GM19438 (cell line): ENCODE data around the gene PCDHGB5.

Experiments
- ATAC-seq: cut with Tn5 transposase; IDR thresholded peaks from one replicate; pipeline ENCODE4 v1.9.1; 2021; ENCODE audit warnings: low read depth; ENCODE audit not compliant: unreplicated experiment

PCDHGB5 gene

DNA sequence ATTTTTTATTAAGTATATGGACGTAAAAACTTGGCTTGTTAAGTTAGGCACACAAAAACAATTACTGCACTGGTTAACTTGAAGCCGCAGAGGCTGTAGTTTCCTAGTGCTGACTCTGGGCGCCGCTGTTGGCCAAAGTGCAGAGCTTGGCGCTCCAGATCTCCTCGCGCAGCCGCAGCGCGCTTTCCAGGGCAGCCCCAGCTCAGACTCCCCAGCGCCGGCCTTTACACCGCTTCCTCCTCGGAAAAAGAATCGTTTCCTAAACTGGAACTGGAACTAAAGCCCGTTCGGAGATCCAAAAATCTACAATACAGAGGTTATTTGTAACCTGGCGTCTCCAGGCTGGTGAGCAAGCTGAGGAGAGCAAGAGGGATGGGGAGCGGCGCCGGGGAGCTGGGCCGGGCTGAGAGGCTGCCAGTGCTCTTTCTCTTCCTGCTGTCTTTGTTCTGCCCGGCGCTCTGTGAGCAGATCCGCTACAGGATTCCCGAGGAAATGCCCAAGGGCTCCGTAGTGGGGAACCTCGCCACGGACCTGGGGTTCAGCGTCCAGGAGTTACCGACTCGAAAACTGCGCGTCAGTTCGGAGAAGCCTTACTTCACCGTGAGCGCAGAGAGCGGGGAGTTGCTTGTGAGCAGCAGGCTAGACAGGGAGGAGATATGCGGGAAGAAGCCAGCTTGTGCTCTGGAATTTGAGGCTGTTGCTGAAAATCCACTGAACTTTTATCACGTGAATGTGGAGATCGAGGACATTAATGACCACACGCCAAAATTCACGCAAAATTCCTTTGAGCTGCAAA lies at the start of gene PCDHGB5:
TSS of gene PCDHGB5 (plus strand) at position 192 of the 796 bp plus-strand sequence. CDS start at position 373, 181 bp downstream.
- peak; percentile 97 for ATAC-seq

DNA sequence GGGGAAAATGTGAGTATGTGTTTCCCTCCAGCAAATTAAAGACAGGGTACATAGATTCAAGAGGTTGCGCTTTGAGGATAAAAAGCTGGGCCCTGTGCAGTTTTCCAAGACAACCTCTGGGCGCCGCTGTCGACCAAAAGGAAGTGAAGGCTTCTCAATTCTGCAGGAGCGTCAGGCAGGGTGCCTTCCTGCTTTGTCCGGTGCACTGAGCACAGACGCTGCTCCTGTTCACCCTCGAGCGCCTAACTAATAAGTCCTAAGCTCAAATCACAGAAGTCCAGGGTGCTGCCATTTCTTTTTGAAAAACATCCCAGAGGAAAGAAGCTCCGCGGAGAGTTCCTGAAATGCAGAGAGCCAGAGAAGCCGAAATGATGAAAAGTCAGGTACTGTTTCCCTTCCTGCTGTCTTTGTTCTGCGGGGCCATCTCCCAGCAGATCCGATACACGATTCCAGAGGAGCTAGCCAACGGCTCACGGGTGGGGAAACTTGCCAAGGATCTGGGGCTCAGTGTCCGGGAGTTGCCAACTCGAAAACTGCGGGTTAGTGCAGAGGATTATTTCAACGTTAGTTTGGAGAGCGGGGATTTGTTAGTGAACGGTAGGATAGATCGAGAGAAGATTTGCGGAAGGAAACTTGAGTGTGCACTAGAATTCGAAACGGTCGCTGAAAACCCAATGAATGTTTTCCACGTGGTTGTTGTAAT lies 47.7 kb upstream of the PCDHGB5 start, which contains the start of gene PCDHGB1:
TSS of gene PCDHGB1 (plus strand) at position 183 of the 703 bp plus-strand sequence. CDS start at position 345, 162 bp downstream.
- peak; percentile 95 for ATAC-seq

DNA sequence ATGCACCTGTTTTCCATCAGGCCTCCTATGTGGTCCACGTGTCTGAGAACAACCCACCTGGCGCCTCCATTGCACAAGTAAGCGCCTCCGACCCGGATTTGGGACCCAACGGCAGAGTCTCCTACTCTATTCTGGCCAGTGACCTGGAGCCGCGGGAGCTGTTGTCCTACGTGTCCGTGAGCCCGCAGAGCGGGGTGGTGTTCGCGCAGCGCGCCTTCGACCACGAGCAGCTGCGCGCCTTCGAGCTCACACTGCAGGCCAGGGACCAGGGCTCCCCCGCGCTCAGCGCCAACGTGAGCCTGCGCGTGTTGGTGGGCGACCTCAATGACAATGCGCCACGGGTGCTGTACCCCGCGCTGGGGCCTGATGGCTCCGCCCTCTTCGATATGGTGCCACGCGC lies 46.2 kb upstream of the PCDHGB5 start:
- ATAC-seq = no peak

DNA sequence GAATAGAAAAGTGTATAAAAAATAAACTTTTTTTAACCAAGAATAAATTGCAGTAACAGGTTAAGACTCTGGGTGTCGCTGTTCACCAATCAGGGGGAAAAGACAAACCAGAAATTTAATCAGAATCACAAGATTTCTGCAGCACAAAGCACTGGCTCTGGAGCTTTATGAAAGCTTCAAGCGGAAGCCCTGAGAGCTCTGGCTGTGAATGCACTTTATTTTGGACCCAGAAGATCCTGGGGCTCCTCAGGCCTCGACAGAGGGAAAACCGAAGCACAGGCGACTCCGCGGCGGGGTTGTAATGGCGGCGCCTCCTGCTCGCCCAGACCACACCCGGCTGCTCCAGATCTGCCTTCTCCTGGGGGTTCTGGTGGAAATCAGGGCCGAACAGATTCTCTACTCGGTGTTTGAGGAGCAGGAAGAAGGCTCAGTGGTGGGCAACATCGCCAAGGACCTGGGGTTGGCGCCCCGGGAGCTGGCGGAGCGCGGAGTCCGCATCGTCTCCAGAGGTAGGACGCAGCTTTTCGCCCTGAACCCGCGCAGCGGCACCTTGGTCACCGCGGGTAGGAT lies 42.8 kb upstream of the PCDHGB5 start, which contains the start of gene PCDHGA4:
TSS of gene PCDHGA4 (plus strand) at position 122 of the 570 bp plus-strand sequence. CDS start at position 209, 87 bp downstream.
- ATAC-seq = no peak

DNA sequence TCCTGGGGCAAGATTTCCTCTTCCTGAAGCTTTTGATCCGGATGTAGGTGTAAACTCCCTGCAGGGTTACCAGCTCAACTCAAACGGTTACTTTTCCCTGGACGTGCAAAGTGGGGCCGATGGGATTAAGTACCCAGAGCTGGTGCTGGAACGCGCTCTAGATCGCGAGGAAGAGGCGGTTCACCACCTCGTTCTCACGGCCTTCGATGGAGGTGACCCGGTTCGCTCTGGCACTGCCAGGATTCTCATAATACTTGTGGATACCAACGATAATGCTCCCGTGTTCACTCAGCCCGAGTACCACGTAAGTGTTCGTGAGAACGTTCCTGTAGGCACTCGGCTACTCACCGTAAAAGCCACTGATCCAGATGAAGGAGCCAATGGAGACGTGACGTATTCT lies 42.1 kb upstream of the PCDHGB5 start:
- ATAC-seq = no peak

DNA sequence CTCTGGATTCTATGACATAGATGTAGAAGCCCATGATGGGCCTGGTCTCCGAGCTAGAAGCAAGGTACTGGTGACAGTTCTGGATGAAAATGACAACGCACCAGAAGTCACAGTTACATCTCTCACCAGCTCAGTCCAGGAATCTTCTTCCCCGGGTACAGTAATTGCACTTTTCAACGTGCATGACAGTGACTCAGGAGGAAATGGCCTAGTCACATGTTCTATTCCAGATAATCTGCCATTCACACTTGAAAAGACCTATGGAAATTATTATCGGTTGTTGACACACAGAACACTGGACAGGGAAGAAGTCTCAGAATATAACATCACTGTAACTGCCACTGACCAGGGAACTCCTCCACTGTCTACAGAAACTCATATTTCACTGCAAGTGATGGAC lies 41.6 kb upstream of the PCDHGB5 start:
- ATAC-seq = no peak

DNA sequence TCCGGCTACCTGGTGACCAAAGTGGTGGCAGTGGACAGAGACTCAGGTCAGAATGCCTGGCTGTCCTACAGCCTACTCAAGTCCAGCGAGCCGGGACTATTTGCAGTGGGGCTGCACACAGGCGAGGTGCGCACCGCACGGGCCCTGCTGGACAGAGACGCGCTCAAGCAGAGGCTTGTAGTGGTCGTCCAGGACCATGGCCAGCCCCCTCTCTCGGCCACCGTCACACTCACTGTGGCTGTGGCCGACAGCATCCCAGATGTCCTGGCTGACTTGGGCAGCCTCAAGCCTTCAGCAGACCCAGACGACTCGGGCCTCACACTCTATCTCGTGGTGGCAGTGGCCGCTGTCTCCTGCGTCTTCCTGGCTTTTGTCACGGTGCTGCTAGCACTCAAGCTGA lies 40.8 kb upstream of the PCDHGB5 start:
- ATAC-seq = no peak

DNA sequence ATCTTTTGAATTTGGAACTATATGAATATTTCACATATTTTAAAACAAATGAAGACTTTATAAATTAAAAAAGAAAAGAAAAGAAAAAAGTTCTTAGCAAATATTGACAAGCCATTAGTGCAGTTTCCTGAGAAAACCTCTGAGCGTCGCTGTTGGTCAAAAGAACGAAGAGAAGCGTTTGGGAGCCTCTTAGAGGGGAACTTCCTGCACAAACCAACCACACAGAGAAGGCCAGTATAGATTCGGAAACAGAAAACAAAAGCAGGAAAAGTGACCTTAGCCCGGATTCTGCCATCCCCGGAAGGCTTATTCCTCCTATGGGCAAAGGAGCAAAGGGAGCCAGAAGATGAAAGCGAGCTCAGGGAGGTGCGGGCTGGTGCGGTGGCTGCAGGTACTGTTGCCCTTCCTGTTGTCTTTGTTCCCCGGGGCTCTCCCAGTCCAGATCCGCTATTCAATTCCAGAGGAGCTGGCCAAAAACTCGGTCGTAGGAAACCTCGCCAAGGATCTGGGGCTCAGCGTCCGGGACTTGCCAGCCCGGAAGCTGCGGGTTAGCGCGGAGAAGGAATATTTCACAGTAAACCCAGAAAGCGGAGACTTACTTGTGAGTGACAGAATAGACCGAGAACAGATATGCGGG lies 37.8 kb upstream of the PCDHGB5 start, which contains the start of gene PCDHGB2:
TSS of gene PCDHGB2 (plus strand) at position 205 of the 637 bp plus-strand sequence. CDS start at position 347, 142 bp downstream.
- ATAC-seq = no peak

DNA sequence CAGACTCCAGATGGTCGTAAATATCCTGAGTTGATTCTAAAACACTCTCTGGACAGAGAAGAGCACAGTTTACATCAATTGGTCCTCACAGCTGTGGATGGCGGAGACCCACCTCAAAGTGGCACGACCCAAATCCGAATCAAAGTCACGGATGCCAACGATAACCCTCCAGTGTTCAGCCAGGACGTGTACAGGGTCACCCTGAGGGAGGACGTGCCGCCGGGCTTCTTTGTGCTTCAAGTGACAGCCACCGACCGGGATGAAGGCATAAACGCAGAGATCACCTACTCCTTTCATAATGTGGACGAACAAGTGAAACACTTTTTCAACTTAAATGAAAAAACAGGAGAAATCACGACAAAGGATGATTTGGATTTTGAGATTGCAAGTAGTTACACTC lies 37.1 kb upstream of the PCDHGB5 start:
- ATAC-seq = no peak

DNA sequence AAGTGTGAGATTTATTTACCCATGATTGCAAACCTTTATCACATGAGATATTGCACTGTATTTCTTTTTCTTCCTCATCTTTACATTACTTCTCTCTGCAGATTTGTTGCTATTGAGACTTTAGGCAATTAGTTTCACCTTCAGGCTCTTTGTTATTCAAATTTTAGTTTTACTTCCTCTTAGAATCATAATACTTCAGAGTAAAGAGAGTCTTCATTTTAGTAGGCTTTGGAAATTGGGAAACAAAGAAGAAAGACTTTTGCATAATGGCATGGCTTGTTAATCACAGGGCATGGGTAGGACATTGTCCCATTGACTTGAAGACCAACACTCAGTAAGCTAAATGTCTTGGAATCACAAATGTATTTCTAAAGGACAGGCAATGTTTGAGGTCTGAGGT lies 35.0 kb upstream of the PCDHGB5 start:
- no peak for ATAC-seq

DNA sequence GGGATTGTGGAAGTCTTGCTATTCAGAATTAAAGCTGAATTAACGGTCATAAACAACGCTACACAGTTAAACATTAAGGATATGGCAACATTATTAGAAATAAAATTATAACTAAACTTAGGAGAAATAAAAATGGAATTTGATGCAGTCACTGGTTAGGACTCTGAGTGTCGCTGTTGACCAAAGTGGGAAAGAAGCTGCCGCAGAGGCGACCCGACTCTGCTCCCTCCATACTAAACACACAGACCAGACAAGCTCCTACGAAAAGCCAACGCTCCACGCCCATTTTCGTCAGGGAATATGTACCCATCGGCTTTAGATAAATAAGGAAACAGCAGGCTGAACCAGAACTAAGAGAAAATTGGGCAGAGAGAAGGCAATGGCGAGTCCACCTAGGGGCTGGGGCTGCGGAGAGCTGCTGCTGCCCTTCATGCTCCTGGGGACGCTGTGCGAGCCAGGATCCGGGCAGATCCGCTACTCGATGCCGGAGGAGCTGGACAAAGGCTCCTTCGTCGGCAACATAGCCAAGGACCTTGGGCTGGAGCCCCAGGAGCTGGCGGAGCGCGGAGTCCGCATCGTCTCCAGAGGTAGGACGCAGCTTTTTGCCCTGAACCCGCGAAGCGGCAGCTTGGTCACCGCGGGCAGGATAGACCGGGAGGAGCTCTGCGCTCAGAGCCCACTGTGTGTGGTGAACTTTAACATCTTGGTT lies 33.6 kb upstream of the PCDHGB5 start, which contains the start of gene PCDHGA5:
TSS of gene PCDHGA5 (plus strand) at position 211 of the 709 bp plus-strand sequence. CDS start at position 380, 169 bp downstream.
- ATAC-seq = no peak

DNA sequence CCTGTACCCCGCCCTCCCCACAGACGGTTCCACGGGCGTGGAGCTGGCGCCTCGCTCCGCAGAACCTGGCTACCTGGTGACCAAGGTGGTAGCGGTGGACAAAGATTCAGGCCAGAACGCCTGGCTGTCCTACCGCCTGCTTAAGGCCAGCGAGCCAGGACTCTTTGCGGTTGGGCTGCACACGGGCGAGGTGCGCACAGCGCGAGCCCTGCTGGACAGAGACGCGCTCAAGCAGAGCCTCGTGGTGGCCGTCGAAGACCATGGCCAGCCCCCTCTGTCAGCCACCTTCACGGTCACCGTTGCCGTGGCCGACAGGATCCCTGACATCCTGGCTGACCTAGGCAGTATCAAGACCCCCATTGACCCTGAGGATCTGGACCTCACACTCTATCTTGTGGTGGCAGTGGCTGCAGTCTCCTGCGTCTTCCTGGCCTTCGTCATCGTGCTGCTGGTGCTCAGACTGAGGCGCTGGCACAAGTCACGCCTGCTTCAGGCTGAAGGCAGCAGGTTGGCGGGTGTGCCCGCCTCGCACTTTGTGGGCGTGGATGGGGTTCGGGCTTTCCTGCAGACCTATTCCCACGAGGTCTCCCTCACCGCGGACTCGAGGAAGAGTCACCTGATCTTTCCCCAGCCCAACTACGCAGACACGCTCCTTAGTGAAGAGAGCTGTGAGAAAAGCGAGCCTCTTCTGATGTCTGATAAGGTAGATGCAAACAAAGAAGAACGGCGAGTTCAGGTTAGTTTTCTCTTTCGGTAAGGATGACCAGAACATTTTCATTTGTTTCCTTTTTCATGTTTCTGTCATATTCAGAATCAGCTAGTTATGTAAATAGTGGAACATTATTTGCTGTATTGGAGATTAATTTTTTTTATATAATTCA lies 31.5 kb upstream of the PCDHGB5 start:
- ATAC-seq = no peak

DNA sequence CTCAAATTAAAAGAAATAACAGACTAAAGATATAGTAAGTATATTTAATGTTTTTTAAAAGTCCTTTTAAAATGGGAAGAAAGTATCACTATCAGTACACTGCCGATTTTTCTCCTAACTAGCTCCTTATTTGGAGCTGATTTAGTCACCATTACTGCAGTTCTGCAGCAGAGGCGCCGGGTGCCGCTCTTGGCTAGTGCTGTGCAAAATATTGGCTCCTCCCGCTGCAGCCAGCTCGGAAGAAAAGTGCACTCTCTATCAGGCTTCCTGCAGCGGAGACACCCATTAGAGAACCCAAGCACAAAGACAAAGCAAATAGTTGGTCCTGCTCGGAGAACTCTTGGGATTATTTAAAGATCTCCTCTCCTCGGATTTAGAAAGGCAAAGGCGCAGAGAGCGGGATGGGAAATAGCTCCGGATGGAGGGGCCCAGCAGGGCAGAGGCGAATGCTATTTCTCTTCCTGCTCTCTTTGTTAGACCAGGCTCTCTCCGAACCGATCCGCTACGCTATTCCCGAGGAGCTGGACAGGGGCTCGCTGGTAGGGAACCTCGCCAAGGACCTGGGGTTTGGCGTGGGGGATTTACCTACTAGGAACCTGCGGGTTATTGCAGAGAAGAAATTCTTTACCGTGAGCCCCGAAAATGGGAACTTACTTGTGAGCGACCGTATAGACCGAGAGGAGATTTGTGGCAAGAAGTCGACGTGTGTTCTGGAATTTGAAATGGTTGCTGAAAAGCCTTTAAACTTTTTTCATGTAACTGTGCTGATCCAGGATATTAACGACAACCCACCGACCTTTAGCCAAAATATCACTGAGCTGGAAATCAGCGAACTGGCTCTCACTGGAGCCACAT lies 27.5 kb upstream of the PCDHGB5 start, which contains the start of gene PCDHGB3:
TSS of gene PCDHGB3 (plus strand) at position 249 of the 855 bp plus-strand sequence. CDS start at position 402, 153 bp downstream.
- ATAC-seq = peak; percentile 99

DNA sequence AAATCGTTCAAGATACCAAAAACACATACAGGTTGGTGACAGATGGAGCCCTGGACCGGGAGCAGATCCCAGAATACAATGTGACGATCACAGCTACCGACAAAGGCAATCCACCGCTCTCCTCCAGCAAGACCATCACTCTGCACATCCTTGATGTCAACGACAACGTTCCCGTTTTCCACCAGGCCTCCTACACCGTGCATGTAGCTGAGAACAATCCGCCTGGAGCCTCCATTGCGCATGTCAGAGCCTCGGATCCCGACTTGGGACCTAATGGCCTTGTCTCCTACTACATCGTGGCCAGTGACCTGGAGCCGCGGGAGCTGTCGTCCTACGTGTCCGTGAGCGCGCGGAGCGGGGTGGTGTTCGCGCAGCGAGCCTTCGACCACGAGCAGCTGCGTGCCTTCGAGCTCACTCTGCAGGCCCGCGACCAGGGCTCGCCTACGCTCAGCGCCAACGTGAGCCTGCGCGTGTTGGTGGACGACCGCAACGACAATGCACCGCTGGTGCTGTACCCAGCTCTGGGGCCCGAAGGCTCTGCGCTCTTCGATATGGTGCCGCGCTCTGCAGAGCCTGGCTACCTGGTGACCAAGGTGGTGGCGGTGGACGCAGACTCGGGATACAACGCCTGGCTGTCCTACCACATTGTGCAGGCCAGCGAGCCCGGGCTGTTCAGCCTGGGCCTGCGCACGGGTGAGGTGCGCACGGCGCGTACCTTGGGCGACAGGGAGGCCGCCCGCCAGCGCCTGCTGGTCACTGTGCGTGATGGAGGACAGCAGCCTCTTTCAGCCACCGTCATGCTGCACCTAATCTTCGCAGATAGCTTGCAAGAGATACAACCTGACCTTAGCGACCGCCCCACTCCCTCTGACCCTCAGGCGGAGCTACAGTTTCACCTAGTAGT lies 25.9 kb upstream of the PCDHGB5 start:
- no peak for ATAC-seq

DNA sequence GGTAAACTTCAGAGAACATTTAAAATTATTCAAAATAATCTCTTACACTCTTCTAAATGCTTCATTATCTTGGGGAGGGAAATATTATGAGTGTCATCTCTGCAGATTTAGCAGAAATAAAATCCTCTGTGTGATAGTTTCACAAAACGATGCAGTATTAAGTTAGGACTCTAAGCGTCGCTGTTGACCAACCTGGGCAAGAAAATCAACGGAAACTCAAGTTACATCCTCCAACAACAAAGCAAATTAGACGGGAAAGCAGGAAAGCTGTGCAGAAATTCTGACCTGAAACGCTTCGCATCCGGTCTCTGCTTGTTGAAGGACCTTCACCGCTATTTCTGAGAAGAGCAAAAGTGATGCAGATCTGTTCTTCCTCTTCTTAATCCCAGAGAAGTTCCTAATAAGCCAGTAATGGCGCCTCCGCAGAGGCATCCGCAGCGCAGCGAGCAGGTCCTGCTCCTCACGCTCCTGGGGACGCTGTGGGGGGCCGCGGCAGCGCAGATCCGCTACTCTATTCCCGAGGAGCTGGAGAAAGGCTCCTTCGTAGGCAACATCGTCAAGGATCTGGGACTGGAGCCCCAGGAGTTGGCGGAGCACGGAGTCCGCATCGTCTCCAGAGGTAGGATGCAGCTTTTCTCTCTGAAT lies 24.0 kb upstream of the PCDHGB5 start, which contains the start of gene PCDHGA6:
TSS of gene PCDHGA6 (plus strand) at position 219 of the 645 bp plus-strand sequence. CDS start at position 412, 193 bp downstream.
- ATAC-seq = no peak

DNA sequence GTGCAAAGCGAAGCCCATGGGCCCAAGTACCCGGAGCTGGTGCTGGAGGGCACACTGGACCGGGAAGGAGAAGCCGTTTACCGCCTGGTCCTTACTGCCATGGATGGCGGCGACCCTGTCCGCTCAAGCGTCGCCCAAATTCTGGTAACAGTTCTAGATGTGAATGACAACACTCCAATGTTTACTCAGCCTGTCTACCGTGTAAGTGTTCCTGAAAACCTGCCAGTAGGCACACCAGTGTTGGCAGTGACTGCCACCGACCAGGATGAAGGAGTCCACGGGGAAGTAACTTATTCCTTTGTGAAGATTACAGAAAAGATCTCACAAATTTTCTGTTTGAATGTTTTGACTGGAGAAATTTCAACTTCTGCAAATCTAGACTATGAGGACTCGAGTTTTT lies 23.1 kb upstream of the PCDHGB5 start:
- ATAC-seq = no peak
